GM19452 (cell line): Measurements from ENCODE around the gene PNMA3.
"Not testable (repeated sequence)": the region's sequence is repeated elsewhere in the genome, so short reads cannot be mapped to it uniquely, and the experiment has no call there.

Experiments
- ATAC-seq: cut with Tn5 transposase; IDR thresholded peaks from one replicate; pipeline ENCODE4 v1.9.1; 2021; ENCODE audit not compliant: unreplicated experiment

PNMA3 gene

DNA sequence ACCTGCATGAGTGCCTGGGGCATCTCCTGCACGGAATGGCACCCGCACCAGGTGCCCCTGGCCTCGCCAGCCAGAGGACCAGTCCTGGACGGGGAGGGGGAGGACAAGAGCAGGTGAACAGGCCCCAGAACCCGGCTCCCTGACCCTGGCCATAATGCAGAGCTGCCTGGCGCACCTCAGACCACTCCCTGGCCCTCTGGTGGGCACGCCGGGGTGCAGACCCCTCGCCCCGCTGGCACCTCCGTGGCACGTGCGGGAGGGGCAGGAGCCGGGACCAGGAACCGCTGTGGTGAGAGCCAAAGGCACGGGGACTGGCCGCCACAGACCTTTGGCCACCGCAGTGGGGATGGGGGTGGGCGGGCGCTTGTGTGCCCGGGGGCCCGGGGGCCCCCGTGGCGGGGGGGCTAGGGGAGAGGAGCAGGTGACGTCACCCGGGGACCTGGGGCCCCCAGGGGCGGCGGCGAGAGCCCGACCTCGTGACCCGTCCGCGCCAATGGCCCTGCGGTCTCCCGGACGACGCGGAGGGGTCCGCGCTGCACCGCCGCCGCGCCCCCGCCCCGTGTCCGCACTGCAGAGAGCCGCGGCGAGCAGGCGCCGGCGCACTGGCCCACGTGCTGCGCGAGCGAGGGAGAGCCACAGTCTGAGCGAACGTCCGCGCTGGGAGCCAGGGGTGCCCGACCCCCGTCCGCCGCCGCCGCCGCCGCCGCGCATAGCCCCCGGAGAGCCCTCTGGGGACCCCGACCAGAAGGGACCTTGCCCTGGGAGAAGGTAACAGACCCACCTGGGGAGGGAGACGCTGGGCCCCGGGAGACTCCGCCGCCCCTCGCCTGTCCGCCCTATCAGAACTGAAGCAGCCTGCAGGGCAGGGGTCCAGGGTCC, at the start of gene PNMA3:
TSS of gene PNMA3 (plus strand) at position 600 of the 879 bp plus-strand sequence. CDS start 586 bp downstream, outside the sequence.
- ATAC-seq, result no peak

DNA sequence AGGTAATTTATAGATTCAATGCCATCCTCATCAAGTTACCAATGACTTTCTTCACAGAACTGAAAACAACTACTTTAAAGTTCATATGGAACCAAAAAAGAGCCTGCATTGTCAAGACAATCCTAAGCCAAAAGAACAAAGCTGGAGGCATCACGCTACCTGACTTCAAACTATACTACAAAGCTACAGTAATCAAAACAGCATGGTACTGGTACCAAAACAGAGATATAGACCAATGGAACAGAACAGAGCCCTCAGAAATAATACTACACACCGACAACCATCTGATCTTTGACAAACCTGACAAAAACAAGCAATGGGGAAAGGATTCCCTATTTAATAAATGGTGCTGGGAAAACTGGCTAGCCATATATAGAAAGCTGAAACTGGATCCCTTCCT, 39.1 kb upstream of the PNMA3 start:
- ATAC-seq, result not testable (repeated sequence)

- ATAC-seq, result no peak
Observed at GRCh38 chrX:153019166-153019565, 37.1 kb upstream of the PNMA3 start.

DNA sequence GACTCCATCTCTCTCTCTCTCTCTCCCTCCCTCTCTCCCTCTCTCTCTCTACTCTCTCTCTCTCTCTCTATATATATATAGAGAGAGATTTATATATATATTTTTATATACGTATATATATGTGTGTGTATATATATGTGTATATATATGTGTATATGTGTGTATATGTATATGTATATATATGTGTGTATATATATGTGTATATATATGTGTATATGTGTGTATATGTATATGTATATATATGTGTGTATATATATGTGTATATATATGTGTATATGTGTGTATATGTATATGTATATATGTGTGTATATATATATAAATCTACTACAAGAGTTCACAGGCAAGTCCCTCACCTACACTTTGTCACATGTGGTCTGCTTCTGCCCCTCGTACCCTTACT, 29.8 kb upstream of the PNMA3 start:
- not testable (repeated sequence) for ATAC-seq

DNA sequence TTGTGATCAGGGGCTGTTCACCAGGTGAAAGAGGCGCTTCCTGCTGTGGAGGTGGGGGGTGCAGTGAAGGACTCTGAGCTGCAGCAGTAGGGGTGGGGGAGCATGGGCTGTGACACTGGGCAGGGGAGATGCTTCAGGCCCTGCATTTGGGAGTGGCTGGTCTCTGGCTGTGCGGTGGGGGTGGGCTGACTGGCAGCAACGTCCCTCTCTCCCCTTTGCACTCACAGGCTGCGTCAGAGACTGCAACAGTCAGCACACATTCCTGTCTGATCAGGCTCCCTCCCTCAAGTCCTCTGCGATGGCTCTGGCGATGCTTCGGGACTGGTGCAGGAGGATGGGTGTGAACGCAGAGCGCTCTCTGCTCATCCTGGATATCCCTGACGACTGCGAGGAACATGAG, 27.8 kb upstream of the PNMA3 start:
- not testable (repeated sequence) for ATAC-seq

GRCh38 chrX:153029162-153029561, 27.1 kb upstream of the PNMA3 start:
- ATAC-seq, result no peak

- ATAC-seq, result no peak
Observed at GRCh38 chrX:153029875-153030274, 26.4 kb upstream of the PNMA3 start.

DNA sequence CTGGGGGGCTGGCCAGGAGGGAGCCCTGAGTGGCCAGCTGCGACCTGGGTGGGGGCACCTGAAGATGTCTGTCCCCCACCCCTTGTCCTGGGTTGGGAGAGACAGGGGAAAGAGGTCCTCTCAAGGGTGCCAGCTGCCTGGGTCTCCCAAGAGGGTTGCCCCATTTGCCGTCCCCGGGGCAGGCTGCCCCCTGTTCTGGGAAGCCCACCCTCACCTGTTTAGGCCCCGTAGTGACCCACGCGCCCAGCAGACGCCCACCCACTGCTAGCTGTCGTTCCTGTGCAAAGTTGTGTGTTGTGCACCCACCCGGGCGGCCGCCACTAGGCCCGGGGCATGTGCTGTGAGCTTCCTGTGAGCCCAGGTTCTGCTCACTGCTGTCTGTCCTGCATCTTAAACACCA, 25.5 kb upstream of the PNMA3 start:
- ATAC-seq, result no peak

- ATAC-seq, result peak; percentile 86
Observed at GRCh38 chrX:153032397-153033118, 23.7 kb upstream of the PNMA3 start.

DNA sequence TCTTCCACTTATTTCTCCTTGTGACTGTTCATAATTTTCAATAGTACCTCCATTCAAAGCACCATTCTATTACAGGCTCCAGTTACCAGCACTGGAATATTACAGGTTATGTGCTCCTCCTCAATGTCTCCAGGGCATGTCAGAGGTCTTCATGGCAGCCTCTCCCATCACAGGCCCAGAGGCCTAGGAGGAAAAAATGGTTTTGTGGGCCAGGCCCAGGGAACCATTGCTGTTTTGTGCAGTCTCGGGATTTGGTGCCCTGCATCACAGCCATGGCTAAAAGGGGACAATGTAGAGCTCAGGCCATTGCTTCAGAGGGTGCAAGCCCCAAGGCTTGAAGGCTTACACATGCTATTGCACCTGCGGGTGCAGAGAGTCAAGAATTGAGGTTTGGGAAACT, 7.2 kb upstream of the PNMA3 start:
- no peak for ATAC-seq

DNA sequence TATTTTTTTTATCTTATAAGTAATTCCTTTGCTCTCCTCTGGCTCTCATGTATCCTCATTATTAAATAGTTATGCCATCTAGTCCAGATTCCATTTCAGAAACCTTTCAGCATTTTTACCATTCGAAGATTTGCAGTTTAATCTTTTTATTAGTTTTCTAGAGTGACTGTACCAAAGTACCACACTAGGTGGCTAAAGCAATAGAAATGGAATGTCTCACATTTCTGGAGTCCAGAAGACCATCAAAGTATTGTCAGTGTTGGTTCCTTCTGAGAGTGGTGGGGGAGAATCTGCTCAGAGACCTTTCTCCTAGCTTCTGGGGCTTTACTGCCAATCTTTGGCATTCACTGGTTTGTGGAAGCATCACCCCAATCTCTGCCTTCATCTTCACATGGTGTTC, 3.7 kb upstream of the PNMA3 start:
- no peak for ATAC-seq

DNA sequence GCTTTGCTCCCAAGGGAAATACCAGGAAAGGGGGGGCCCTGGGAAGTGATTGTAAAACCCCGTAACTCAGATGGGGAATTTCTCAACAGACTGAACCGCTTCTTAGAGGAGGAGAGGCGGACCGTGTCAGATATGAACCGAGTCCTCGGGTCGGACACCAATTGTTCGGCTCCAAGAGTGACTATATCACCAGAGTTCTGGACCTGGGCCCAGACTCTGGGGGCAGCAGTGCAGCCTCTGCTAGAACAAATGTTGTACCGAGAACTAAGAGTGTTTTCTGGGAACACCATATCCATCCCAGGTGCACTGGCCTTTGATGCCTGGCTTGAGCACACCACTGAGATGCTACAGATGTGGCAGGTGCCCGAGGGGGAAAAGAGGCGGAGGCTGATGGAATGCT, 1.0 kb downstream of the PNMA3 start:
- ATAC-seq, result no peak

GRCh38 chrX:153059191-153060094, 3.2 kb downstream of the PNMA3 start:
- ATAC-seq, result no peak

GRCh38 chrX:153060095-153060445, 3.8 kb downstream of the PNMA3 start:
- ATAC-seq, result no peak

DNA sequence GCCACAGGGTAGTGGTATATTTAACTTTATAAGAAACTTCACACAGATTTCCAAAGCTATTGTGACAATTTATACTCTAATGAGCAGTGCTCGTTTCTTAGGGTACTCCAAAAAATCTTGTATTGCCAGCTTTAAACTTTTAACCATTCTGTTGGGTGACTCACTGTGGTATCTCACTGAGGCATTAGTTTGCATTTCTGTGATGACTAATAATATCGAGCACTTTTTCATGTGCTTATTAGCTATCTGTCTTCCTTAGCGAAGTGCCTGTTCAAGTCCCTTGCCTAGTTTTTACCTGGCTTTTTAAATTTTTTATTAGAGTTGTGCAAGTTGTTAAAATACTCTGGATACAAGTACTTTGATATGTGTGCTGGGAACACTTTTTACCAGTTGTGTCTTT, 5.5 kb downstream of the PNMA3 start:
- ATAC-seq, result no peak

DNA sequence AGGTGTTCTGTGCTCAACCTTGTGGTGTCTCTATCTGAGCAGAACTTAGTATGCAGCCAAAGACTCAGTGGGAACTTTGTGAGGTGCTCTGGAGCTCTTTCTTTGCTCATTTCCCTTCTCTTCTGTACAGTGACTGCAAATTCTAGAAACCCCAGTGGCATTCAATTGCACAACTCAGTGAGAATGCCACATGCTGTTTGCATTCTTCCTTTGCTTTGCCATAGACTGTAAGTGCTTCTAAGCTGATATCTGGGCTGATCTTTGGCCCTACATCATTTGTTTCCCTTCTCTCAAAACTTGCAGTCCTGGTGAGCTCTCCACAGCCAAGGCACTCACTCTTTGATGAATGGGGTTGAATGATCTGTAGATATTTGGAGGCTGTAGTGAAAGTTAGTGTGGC, 7.0 kb downstream of the PNMA3 start:
- ATAC-seq, result no peak

DNA sequence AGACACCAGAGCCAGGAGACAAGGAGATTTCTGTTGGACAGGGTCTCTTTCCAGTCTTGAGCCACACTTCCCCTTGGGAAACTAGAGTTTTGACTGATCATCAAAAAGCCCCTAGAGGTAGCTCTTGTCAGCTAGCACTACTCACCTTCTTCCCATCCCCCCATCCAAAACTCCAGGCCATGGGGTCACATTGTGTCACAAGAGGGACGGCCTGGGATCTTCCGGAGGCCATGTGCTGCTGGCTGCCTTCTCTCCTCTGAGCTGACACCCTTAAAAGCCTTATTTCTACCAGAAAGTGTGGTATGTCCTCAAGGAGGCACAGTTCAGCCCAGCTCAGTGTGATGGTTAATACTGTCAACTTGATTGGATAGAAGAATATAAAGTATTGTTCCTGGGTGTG, 7.8 kb downstream of the PNMA3 start:
- ATAC-seq, result no peak

GRCh38 chrX:153065389-153065788, 9.1 kb downstream of the PNMA3 start:
- no peak for ATAC-seq

DNA sequence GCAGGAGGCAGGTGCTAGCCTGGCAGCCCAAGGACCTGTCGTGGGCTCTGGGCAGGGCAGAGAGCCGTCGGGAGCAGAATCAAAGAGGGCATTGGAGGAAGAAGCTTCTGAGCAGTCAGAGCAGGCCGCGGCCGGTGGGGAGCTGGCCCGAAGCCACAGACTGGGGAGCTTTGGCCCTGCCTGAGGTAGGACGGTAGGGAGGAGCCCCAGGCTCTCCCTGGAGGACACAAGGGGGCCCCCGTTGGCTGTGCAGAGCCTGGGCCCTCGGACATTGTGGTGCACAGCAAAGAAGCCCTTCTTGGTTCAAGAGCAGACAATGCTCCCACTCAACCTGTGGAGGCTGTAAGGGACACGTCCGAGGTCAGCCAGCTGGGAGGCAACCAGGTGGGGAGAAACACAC, 10.1 kb downstream of the PNMA3 start:
- ATAC-seq, result not testable (repeated sequence)

DNA sequence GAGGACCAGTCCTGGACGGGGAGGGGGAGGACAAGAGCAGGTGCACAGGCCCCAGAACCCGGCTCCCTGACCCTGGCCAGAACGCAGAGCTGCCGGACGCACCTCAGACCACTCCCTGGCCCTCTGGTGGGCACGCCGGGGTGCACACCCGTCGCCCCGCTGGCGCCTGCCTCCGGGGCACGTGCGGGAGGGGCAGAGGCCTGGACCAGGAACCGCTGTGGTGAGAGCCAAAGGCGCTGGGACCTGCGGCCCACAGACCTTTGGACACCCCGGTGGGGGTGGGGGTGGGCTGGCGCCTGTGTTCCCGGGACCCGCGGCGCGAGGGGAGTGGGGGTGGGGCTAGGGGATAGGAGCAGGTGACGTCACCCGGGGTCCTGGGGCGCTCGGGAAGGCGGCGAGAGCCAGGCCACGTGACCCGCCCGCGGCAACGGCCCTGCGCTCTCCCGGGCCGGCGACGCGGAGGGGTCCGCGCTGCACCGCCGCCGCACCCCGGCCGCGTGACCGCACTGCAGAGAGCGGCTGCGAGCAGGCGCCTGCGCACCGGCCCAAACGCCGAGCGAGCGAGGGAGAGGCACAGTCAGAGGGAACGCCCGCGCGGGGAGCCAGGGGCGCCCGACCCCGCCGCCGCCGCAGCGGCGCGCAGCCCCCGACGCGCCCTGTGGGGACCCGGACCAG, 15.8 kb downstream of the PNMA3 start, which contains the start of gene PNMA6A:
TSS of gene PNMA6A (plus strand) at position 546 of the 675 bp plus-strand sequence. CDS start 609 bp downstream, outside the sequence.
- ATAC-seq, result not testable (repeated sequence)

DNA sequence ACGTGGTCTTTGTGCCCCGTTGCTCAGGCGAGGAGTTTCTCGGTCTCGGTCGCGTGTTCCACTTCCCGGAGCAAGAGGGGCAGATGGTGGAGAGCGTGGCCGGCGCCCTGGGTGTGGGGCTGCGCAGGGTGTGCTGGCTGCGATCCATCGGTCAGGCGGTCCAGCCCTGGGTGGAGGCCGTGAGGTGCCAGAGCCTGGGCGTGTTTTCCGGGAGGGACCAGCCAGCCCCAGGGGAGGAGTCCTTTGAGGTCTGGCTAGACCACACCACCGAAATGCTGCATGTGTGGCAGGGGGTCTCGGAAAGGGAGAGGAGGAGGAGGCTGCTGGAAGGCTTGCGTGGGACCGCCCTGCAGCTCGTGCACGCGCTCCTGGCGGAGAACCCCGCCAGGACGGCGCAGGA, 17.1 kb downstream of the PNMA3 start:
- not testable (repeated sequence) for ATAC-seq
